Upper lobe of right lung (tissue), 1 donor: Measurements from ENCODE around the gene ERG. TPM values are rescaled to one million over a fixed set of nuclear protein-coding genes. Genes with fewer than 3 reads are reported as not detected.

Source experiments
- ATAC-seq: fragments of 200-7000 bp; cut with Tn5 transposase; one replicate; pipeline ENCODE4 v1.9.1; 2020; ENCODE audit warnings: mild to moderate bottlenecking, moderate library complexity
- DNase-seq: peaks from one replicate; pipeline ENCODE4 v3.0.0-alpha.2; 2020
- H3K27ac ChIP-seq: fragments of 200-600 bp; one replicate; pipeline ENCODE4 v1.8.0; 2022
- H3K27me3 ChIP-seq: fragments of 200-600 bp; one replicate; pipeline ENCODE4 v1.8.0; 2022; ENCODE audit warnings: mild to moderate bottlenecking
- H3K36me3 ChIP-seq: fragments of 200-600 bp; one replicate; pipeline ENCODE4 v1.8.0; 2022
- H3K4me1 ChIP-seq: fragments of 200-600 bp; one replicate; pipeline ENCODE4 v1.8.0; 2022
- H3K4me3 ChIP-seq: fragments of 200-600 bp; one replicate; pipeline ENCODE4 v1.8.0; 2022; ENCODE audit warnings: mild to moderate bottlenecking
- H3K9me3 ChIP-seq: fragments of 200-600 bp; one replicate; pipeline ENCODE4 v1.8.0; 2022
- CTCF ChIP-seq: fragments of 200-600 bp; IDR thresholded peaks from one replicate; pipeline ENCODE4 v1.8.0; 2022; ENCODE audit warnings: antibody characterized with exemption
- intact Hi-C: fragments of 100-400 bp; cut with DNase I; formaldehyde crosslinking; loops from one replicate; pipeline ENCODE4 v1.11.0; 2022
- total RNA-seq: library from RNA; stranded (reverse); fragmentation: NEBNext Ultra II Directional; extraction: Animal tissue kit (Norgen Biotek cat#: 25700); gene quantifications from one replicate; pipeline ENCODE4 v1.2.1, GENCODE V29; 2021
- donor health status: DM: no; HTN: yes; CAD: no; lungs with severe emphysema.

ERG gene
- total RNA-seq, 1 donor from 2014 or later, result 36.7 TPM

GRCh38 chr21:38401191-38401926, 96.9 kb downstream of the ERG start:
- no peak for DNase-seq
- Histone ChIP-seq H3K27me3 (no peaks in the 10 kb centered on the region), H3K4me3 (no peak overlapping the region), H3K4me1 (no peaks in the 10 kb centered on the region), H3K27ac (no peak overlapping the region), H3K9me3 (no peaks in the 10 kb centered on the region), H3K36me3 (peaks cover 15% of the 10 kb centered on the region)
- intact Hi-C loops, result no loop called here
- no peak for TF ChIP-seq CTCF
- no peak for ATAC-seq

GRCh38 chr21:38400195-38400919, 97.9 kb downstream of the ERG start:
- Histone ChIP-seq H3K4me1 (no peaks in the 10 kb centered on the region), H3K9me3 (no peaks in the 10 kb centered on the region), H3K27me3 (no peaks in the 10 kb centered on the region), H3K27ac (no peak overlapping the region), H3K4me3 (no peak overlapping the region), H3K36me3 (peaks cover 15% of the 10 kb centered on the region)
- ATAC-seq, result no peak
- intact Hi-C loops, result no loop called here
- DNase-seq, result no peak
- no peak for TF ChIP-seq CTCF

GRCh38 chr21:38399103-38399502, 99.2 kb downstream of the ERG start:
- peaks cover 15% of the 10 kb centered on the region for H3K36me3 ChIP-seq
- H3K27ac ChIP-seq, result no peak overlapping the region
- H3K27me3 ChIP-seq, result no peaks in the 10 kb centered on the region
- TF ChIP-seq CTCF, result no peak
- intact Hi-C loops, result no loop called here
- no peak for DNase-seq
- ATAC-seq, result no peak
- no peaks in the 10 kb centered on the region for H3K4me1 ChIP-seq
- no peaks in the 10 kb centered on the region for H3K9me3 ChIP-seq
- H3K4me3 ChIP-seq, result no peak overlapping the region

GRCh38 chr21:38396325-38396724, 102.0 kb downstream of the ERG start:
- H3K27ac ChIP-seq, result no peak overlapping the region
- H3K36me3 ChIP-seq, result peaks cover 9% of the 10 kb centered on the region
- no peaks in the 10 kb centered on the region for H3K4me1 ChIP-seq
- H3K9me3 ChIP-seq, result no peaks in the 10 kb centered on the region
- no peak for TF ChIP-seq CTCF
- no peaks in the 10 kb centered on the region for H3K27me3 ChIP-seq
- DNase-seq (no peak), ATAC-seq (no peak)
- no peak overlapping the region for H3K4me3 ChIP-seq
- intact Hi-C loops, result no loop called here

- ATAC-seq, result no peak
- Histone ChIP-seq H3K9me3 (no peaks in the 10 kb centered on the region), H3K27me3 (no peaks in the 10 kb centered on the region), H3K4me3 (no peak overlapping the region), H3K4me1 (no peaks in the 10 kb centered on the region), H3K36me3 (peaks cover 3% of the 10 kb centered on the region), H3K27ac (no peak overlapping the region)
- no peak for DNase-seq
- intact Hi-C loops, result no loop called here
- TF ChIP-seq CTCF, result no peak
Measured at GRCh38 chr21:38395581-38395980, 102.7 kb downstream of the ERG start.
